ENCODE data around the gene ABCF2.

ABCF2 gene

GRCh38 chr7:151240942-151241754 is 14.1 kb upstream of the ABCF2 start:
- DNase-seq = peak; percentile 52

DNA sequence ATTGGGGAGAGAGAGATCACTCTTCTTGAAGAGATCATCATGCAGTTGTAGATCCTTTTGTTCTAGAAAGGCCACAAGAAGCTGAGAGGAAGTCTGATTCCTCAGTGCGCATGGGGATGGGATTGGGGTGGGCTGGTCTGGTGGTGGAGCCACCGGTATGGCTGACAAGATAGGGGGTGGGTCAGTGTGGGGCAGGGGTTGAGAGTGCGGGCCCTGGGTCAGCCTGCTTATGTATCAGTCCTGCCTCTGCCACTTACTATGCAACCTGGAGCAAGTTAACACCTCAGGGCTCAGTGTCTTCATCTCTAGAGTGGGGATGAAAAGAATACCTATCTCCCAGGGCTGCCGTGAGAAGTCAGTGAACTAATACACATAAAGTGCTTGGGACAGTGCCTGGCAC is 13.5 kb upstream of the ABCF2 start:
- DNase-seq = no peak

GRCh38 chr7:151239837-151240459 is 12.9 kb upstream of the ABCF2 start:
- no peak for DNase-seq

DNA sequence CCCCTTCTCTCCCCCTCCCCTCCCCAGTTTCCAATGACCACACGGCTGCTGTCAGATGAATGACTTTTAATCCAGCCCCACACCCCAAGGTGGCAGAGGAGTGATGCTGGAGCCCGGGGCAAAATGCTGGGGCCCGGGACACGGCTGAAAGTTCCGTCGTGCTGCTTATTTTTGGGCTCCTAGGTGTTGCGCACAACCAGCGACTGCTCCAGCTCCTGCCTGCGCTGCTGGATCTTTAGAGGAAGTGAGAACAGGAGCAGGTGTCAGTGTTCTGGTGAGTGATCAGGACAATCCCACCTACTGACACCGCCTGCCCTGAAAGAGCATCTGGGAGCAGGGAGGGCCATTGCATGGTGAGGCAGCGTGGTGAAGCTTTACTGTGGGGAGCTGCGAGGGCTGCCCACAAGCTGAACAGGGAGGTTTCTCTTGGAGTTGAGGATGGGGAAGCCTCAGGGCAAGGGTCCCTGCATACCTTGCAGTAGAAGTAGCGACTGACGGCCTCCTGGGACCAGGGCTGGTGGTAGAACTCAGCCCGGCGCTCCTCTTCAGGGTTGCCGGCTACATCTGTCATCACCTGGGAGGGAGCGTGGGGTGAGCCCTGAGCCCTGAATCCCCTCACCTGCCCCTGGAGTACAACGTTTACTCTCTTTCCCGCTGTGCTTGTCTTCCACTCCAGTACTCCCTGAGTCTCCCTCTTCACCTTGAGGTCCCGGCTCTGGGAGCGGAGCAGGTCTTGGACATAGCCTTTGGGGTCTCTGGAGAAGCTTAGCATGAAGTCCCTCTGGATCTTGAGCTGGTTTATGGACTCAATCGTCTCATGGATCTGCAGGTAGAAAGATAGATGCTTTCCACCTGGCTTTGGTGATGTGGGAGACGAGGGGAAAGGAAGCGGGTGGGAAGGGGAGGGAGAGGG is 12.2 kb upstream of the ABCF2 start:
- DNase-seq = no peak

- no peak for DNase-seq
These were observed 11.3 kb upstream of the ABCF2 start for GRCh38 chr7:151238190-151238810.

GRCh38 chr7:151237244-151238189 is 10.5 kb upstream of the ABCF2 start:
- no peak for DNase-seq

GRCh38 chr7:151236406-151236805 is 9.4 kb upstream of the ABCF2 start:
- no peak for DNase-seq

- no peak for DNase-seq
These were observed 8.2 kb upstream of the ABCF2 start for GRCh38 chr7:151235091-151235787.

DNA sequence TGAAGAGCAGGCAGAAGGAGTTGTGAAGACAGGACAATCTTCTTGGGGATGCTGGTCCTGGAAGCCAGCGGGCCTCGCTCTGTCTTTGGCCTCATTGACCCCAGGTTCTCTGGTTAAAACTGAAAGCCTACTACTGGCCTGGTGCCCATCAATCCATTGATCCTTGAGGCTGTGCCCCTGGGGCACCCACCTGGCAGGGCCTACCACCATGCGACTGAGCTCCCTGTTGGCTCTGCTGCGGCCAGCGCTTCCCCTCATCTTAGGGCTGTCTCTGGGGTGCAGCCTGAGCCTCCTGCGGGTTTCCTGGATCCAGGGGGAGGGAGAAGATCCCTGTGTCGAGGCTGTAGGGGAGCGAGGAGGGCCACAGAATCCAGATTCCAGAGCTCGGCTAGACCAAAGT is 6.8 kb upstream of the ABCF2 start:
- no peak for DNase-seq

DNA sequence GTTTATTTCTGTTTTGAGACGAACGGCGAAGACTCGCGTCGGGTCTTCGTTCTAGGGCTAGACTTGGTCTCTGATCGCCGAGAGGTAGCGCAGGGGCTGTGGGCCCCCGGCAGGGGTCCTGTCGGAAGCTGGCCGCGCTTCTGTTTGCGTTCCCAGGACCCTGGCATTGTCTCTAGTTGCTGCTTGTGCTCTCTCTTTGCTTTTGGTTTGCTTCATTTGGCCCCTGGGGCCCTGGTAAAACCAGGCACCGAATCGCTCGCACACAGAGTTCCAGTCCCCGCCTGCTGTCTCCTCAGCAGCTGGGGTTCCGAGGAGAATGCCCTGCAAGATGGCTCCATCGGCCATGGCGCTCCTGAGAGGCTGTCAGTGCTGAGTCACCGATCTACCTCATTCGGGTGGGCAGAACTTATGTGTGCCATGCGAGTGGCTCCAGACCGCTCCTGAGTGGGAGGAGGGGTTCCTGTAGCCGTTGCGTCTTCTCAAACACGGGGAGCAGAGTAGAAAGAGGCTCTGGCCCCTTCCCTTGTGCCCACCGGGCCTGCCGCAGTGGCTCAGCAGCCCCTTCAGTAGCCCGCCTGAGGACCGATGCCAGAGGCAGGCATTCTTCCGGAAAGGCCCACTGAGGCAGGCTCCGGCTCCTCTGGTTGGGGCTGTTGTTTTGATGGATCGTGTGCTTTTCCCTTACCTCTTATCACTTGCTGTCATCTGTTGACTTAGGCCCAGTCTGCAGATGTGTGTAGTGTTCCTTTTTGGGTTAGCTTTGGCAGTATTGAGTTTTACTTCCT is 6.1 kb upstream of the ABCF2 start:
- DNase-seq = peak; percentile 84

DNA sequence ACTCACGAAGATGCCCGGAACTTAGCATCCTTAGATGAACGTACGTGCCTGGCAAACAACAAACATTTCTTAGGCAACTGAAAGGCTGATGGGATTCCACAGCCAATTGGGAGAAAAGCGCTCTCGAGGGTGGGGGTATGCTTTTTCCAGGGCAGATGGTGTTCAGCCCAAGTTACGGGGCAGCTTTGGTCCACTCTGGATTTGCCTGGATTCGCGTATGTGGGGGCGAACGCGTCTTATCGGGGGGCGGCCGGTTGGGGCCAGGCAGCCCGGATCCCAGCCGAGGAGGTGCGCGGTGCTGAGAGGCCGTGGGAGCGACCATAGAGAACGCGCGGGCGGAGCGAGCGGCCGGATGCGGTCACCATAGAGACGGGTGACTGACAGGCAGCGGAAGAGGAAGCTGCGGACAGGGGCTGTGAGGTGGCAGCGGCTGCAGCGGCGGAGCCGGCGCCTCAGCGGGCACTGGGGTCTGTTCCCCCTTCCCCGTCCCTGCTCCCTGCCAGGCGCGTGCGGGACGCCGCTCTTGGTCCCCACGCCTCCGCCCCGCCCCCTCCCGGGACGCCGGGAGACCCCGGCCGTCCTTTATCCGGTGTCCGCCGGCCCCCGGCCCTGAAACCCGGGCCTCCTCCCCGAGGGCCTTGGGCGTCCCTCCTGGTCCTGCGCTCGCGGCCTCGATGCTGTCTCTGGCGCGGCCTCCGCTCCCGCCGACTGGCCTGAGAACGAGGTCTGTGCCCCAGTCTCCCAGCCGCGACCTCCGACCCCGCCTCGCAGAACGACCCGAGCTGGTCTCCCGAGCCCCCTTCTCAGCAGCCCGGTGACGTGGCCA is 5.3 kb upstream of the ABCF2 start, which contains the start of gene CHPF2:
Gene CHPF2 (plus strand): TSS at position 393 of the 826 bp plus-strand sequence. CDS start 1,529 bp downstream, outside the sequence.
- DNase-seq = peak; percentile 96

- no peak for DNase-seq
These were observed 4.1 kb upstream of the ABCF2 start for GRCh38 chr7:151231080-151231479.

DNA sequence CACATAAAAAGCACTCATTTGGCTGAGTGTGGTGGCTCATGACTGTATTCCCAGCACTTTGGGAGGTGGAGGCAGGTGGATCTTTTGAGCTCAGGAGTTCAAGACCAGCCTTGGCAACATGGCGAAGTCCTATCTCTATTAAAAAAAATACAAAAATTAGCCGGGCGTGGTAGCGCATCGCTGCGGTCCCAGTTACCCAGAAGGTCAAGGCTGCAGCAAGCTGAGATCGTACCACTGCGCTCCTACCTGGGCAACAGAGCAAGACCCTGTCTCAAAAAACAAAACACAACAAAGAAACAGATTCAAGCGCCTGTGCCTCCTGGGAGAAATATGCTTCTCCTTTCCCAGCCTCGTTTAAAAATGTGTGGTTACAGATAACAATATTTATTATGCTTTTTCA is 2.2 kb upstream of the ABCF2 start:
- DNase-seq = no peak

GRCh38 chr7:151228024-151228866 is 1.2 kb upstream of the ABCF2 start:
- peak; percentile 28 for DNase-seq

GRCh38 chr7:151226560-151226874 is 488 bp downstream of the ABCF2 start:
- DNase-seq = no peak

DNA sequence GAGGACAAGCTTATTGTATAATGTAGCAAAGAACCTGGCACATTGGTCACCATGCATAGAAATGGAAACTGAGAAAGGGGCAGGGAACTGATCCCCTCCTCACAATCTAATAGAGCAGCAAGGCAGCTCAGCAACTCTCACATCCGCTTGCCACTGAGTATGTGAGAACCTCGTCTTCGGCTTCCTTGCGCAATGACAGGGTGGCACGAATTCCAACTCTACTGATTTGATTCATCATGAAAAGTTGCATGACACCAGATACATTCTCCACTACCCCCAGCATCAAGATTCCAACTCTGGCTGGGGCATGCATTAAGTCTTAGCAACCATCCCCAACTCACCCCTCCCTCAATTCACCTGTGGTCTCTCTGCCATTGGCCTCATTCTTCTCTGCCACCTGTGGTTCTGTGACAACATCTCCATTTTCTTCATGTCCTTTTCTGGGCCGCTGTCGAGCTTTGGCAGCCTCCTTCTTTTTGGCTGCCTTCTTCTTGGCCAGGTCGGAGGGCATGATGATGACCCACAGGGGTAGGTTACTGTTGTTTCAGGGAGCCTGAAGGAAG is 976 bp downstream of the ABCF2 start:
- no peak for DNase-seq

- no peak for DNase-seq
These were observed 3.3 kb downstream of the ABCF2 start for GRCh38 chr7:151223728-151224127.

- DNase-seq = no peak
These were observed 8.8 kb downstream of the ABCF2 start for GRCh38 chr7:151218170-151218569.
